Activated CD8-positive, alpha-beta memory T cell treated with anti-CD3 and anti-CD28 coated beads for 48 hours (primary cell): ENCODE data around the gene CDCA5.

ENCODE experiments used
- DNase-seq, 3 experiments: peaks; one replicate each; pipeline ENCODE4 v3.0.0-alpha.2; 2020; ENCODE audit warnings: low read depth in 2 of 3, low spot score in 2 of 3

Gene CDCA5

GRCh38 chr11:65047581-65048422 lies 36.0 kb downstream of the CDCA5 start:
- DNase-seq: no peak

DNA sequence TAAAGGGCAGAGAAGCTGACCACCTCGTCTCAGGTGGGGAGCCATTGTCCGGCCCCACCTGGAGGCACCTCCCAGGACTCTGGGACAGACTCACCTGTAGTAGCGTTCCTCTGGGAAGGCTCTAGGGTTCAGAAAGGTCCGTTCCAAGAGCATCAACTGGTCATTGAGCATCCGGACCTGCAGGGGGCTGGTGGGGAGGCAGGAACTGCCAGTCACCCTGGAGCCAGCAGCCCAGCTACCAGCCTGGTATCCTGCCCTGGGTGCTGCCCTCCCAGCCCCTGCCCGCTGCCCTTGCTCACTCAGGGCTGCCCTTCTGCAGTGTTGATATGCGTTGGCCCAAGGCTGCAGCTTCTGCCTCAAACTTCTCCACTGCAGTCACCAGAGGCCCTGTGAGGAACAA lies 38.1 kb downstream of the CDCA5 start:
- DNase-seq: no peak

DNA sequence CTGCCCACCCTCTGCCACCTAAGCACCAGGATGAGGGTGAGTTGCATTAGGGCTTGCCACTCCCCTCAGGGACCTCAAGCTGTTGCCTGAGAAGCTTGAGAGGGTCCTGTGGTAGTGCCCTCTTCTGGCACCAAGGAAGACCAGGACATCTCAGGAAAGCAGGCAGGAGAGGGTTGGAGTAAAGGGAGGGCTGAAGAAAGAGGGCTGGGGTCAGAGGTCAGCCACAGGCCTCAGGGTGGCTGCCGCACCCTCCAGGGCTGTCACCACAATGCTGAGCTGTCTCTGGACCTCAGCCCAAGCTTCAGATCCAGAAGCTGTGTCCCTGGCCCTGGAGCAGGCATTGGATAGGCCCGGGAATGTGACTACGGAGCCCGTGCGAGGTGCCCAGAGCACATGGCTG lies 38.8 kb downstream of the CDCA5 start:
- no peak for DNase-seq

- no peak for DNase-seq
Observed at GRCh38 chr11:65043881-65044501, 39.8 kb downstream of the CDCA5 start.

DNA sequence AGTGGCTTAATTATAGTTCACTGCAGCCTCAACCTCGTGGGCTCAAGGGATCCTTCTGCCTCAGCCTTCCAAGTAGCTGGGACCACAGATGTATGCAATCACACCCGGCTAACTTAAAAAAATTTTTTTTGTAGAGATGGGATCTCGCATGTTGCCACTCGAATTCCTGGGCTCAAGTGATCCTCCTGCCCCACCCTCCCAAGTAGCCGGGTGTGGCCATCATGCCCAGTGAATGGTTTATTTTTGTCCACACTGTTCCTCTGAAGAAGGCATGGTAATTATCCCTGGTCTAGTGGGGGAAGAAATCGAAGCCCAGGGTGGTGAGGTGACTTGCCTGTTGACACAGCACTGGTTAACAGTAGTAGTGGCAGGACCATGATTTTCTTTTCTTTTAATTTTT lies 40.9 kb downstream of the CDCA5 start:
- DNase-seq: no peak

DNA sequence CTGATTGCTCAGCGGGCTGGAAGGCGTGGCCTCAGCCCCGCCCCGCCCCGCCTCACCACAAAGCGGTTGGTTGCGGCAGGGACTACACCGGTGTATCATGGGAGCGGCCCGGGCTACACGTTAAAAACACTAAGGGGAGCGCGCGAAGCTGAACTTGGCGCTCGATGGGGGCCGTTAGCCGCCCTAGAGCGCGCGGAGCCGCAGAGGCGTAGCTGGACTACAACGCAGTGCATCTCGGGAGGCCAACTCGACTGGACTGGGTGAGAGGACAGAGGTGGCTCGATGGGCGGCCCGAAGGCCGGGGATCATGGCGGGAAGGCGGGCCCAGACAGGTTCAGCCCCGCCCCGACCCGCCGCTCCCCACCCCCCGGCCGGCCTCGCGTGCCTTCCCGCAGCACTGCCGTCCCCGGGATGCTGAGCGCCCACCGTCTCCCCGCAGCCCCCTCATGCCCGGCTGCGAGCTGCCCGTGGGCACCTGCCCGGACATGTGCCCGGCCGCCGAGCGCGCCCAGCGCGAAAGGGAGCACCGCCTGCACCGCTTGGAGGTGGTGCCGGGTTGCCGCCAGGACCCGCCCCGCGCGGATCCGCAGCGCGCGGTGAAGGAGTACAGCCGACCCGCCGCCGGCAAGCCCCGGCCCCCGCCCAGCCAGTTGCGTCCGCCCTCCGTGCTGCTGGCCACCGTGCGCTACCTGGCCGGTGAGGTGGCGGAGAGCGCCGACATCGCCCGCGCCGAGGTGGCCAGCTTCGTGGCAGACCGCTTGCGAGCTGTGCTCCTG lies 42.8 kb downstream of the CDCA5 start, which contains the start of gene SAC3D1:
TSS of gene SAC3D1 (plus strand) at position 364 of the 776 bp plus-strand sequence. CDS start at position 447, 83 bp downstream.
- peak; percentile 68 to 77 (median 71) for DNase-seq

- no peak for DNase-seq
Observed at GRCh38 chr11:65040520-65040846, 43.4 kb downstream of the CDCA5 start.

DNA sequence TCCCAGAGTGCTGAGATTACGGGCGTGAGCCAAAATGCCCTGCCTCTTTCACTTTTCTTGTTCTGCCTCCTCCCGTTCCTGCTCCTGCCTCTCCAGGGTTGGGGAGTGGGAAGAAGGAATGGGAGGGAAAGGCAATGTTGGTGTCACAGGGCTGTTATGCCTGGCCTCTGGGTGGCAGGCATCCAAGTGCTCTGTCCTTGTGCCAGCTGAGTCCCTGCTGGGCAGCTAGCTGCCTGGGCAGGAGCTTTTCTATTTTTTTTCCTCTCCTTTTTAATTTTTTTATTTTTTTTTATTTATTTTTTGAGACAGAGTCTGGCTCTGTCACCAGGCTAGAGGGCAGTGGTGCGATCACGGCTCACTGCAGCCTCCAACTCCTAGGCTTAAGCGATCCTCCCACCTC lies 46.9 kb downstream of the CDCA5 start:
- no peak for DNase-seq

- no peak for DNase-seq
Observed at GRCh38 chr11:65035579-65035978, 48.3 kb downstream of the CDCA5 start.

GRCh38 chr11:65034423-65034822 lies 49.4 kb downstream of the CDCA5 start:
- no peak for DNase-seq

DNA sequence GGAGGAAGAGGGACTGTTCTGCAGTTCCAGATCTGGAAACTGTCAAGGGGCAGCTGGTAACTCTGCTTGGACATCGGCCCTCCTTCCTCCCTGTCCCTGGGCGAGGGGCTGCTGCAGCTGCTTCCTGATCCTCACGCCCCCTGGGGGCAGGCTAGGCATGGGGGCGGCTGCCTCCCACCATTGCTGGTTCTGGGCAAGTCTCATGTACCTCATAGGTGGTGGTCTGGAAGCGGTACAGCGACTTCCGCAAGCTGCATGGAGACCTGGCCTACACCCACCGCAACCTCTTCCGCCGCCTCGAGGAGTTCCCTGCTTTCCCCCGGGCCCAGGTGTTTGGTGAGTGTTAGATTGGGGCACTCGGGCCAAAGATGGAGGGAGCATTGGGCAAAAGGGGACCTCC lies 51.6 kb downstream of the CDCA5 start:
- DNase-seq: no peak
